K562 treated with DMSO at 1 percent for 48 hours (cell line): ENCODE results near the gene GAGE12D. TPM values are rescaled to one million over a fixed set of nuclear protein-coding genes. Genes with fewer than 3 reads are reported as not detected.

ENCODE experiments used
- total RNA-seq: library from RNA; unstranded; fragments of 300-600 nt; gene quantifications from 2 replicates; pipeline ENCODE4 v1.2.3, GENCODE V29; 2022; ENCODE audit warnings: low replicate concordance; ENCODE audit errors: extremely low read depth

GAGE12D gene, protein sequence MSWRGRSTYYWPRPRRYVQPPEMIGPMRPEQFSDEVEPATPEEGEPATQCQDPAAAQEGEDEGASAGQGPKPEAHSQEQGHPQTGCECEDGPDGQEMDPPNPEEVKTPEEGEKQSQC
- total RNA-seq, result not detected in 2 replicates

DNA sequence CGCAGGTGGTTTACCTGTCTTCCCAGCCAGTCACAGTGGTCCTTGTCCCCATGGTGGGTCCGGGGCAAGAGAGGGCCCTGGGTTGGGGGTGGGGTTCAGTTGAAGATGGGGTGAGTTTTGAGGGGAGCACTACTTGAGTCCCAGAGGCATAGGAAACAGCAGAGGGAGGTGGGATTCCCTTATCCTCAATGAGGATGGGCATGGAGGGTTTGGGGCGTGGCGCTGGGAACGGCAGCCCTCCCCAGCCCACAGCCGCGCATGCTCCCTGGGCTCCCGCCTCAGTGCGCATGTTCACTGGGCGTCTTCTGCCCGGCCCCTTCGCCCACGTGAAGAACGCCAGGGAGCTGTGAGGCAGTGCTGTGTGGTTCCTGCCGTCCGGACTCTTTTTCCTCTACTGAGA, at the start of gene GAGE12D:
Gene GAGE12D (plus strand): TSS at position 301 of the 400 bp plus-strand sequence. CDS start 1,155 bp downstream, outside the sequence.

DNA sequence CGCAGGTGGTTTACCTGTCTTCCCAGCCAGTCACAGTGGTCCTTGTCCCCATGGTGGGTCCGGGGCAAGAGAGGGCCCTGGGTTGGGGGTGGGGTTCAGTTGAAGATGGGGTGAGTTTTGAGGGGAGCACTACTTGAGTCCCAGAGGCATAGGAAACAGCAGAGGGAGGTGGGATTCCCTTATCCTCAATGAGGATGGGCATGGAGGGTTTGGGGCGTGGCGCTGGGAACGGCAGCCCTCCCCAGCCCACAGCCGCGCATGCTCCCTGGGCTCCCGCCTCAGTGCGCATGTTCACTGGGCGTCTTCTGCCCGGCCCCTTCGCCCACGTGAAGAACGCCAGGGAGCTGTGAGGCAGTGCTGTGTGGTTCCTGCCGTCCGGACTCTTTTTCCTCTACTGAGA, 9.7 kb upstream of the GAGE12D start, which contains the start of gene GAGE12C:
Gene GAGE12C (plus strand): TSS at position 301 of the 400 bp plus-strand sequence. CDS start 1,155 bp downstream, outside the sequence.

GRCh38 chrX:49550989-49551388, 9.5 kb downstream of the GAGE12D start, which contains the start of gene GAGE12E:
GAGE12E (plus strand) TSS chrX:49551289; CDS start chrX:49552444, 1,155 bp downstream.

GRCh38 chrX:49560542-49560941, 19.0 kb downstream of the GAGE12D start, which contains the start of gene GAGE12F:
GAGE12F (plus strand) TSS chrX:49560842; CDS start chrX:49561997, 1,155 bp downstream.

GRCh38 chrX:49570100-49570499, 28.6 kb downstream of the GAGE12D start, which contains the start of gene GAGE12G:
GAGE12G (plus strand) TSS chrX:49570400; CDS start chrX:49571555, 1,155 bp downstream.

DNA sequence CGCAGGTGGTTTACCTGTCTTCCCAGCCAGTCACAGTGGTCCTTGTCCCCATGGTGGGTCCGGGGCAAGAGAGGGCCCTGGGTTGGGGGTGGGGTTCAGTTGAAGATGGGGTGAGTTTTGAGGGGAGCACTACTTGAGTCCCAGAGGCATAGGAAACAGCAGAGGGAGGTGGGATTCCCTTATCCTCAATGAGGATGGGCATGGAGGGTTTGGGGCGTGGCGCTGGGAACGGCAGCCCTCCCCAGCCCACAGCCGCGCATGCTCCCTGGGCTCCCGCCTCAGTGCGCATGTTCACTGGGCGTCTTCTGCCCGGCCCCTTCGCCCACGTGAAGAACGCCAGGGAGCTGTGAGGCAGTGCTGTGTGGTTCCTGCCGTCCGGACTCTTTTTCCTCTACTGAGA, 38.1 kb downstream of the GAGE12D start, which contains the start of gene GAGE12H:
Gene GAGE12H (plus strand): TSS at position 301 of the 400 bp plus-strand sequence. CDS start 1,155 bp downstream, outside the sequence.

DNA sequence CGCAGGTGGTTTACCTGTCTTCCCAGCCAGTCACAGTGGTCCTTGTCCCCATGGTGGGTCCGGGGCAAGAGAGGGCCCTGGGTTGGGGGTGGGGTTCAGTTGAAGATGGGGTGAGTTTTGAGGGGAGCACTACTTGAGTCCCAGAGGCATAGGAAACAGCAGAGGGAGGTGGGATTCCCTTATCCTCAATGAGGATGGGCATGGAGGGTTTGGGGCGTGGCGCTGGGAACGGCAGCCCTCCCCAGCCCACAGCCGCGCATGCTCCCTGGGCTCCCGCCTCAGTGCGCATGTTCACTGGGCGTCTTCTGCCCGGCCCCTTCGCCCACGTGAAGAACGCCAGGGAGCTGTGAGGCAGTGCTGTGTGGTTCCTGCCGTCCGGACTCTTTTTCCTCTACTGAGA, 47.7 kb downstream of the GAGE12D start, which contains the start of gene GAGE2A:
Gene GAGE2A (plus strand): TSS at position 301 of the 400 bp plus-strand sequence. CDS start 1,155 bp downstream, outside the sequence.

Other genes starting within 250 kb of the GAGE12D start
- gene GAGE10, start 238.1 kb upstream of the GAGE12D start, total RNA-seq, result not detected in 2 replicates
- gene GAGE12J, start 219.7 kb upstream of the GAGE12D start, total RNA-seq, result not detected in 2 replicates
- gene GAGE13, start 210.2 kb upstream of the GAGE12D start, total RNA-seq, result not detected in 2 replicates
- gene GAGE12C, start 9.6 kb upstream of the GAGE12D start, total RNA-seq, result not detected in 2 replicates
- gene GAGE12E, start 9.6 kb downstream of the GAGE12D start, total RNA-seq, result not detected in 2 replicates
- gene GAGE12F, start 19.1 kb downstream of the GAGE12D start, total RNA-seq, result not detected in 2 replicates
- not detected in 2 replicates for gene GAGE12G, start 28.7 kb downstream of the GAGE12D start, total RNA-seq
- not detected in 2 replicates for gene GAGE12H, start 38.2 kb downstream of the GAGE12D start, total RNA-seq
- gene GAGE2A, start 47.8 kb downstream of the GAGE12D start, total RNA-seq, result not detected in 2 replicates
- gene GAGE1, start 57.3 kb downstream of the GAGE12D start, total RNA-seq, result not detected in 2 replicates
- not detected in 2 replicates for gene PAGE1, start 154.3 kb downstream of the GAGE12D start, total RNA-seq